T-helper 17 cell (primary cell): ENCODE measurements around the gene SPTAN1. TPM values are rescaled to one million over a fixed set of nuclear protein-coding genes. Genes with fewer than 3 reads are reported as not detected.
"Not testable (repeated sequence)": the region's sequence is repeated elsewhere in the genome, so short reads cannot be mapped to it uniquely, and the experiment has no call there.

Experiments used
- ATAC-seq: fragments of 150-1000 bp; cut with Tn5 transposase; 2 replicates; pipeline ENCODE4 v1.10.0; 2021; ENCODE audit warnings: mild to moderate bottlenecking, moderate library complexity
- DNase-seq, 3 donors: peaks; one replicate each; pipeline versions ENCODE4 v3.0.0 to v3.0.0-alpha.2; 2020 to 2021
- H3K9me3 ChIP-seq: one replicate; pipeline ENCODE4 v1.7.0; 2013; ENCODE audit warnings: low read length, mild to moderate bottlenecking; ENCODE audit not compliant: control insufficient read depth, poor library complexity, severe bottlenecking
- H3K27ac Mint-ChIP-seq: one replicate; pipeline ENCODE4 v1.8.0; 2022; ENCODE audit warnings: mild to moderate bottlenecking, moderate library complexity, mixed read lengths
- H3K27me3 Mint-ChIP-seq: one replicate; pipeline ENCODE4 v1.8.0; 2022; ENCODE audit warnings: mixed read lengths
- H3K36me3 Mint-ChIP-seq: one replicate; pipeline ENCODE4 v1.8.0; 2022; ENCODE audit warnings: low read depth, mixed read lengths
- H3K4me1 Mint-ChIP-seq: one replicate; pipeline ENCODE4 v1.8.0; 2022; ENCODE audit warnings: mild to moderate bottlenecking, mixed read lengths
- H3K4me3 Mint-ChIP-seq: one replicate; pipeline ENCODE4 v1.8.0; 2022; ENCODE audit warnings: mild to moderate bottlenecking, moderate library complexity, mixed read lengths
- total RNA-seq, 4 donors: library from RNA in 2 of 4; stranded (reverse) in 2 of 4; gene quantifications; one replicate each; pipeline ENCODE4 v1.2.3 and lab custom pipeline; 2022 to 2026

SPTAN1 gene
- total RNA-seq (100 to 1,000 TPM; 734 to 740 TPM), total RNA-seq (lab: John Stamatoyannopoulos, UW) (1,036 to 1,090 reads per million in 2 donors)

DNA sequence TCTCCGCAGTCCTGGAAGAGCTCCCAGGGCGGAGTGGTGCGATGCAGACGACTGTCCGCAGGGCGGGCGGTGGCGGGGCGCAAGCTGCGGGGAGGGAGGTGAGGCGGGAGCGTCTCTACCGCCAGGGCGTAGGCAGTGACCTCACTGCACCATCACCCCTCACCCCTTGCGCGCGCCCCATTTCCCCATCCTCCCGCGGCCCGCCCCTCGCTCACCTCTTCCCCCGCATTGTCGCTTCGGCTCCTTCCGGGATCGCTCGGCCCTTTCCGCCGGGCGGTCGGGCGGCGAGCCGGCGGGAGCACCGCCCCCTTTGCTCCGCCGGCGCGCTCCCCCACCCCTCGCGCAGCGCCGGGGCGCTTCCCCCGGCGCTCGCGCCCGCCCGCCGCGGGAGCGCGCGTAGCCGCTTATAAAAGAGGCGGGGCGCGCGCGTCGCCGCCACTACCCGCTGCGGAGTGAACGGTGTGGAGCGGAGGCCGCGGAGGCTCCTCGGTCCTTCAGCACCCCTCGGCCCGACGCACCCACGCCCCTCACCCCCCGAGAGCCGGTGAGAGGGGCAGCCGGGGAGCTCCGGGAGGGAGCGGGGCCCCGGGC lies at the start of gene SPTAN1:
Gene SPTAN1, plus strand, starts transcription at position 435 of the 591 bp plus-strand sequence. CDS start 14,154 bp downstream, outside the sequence.
- no peaks in the 10 kb centered on the region for H3K36me3 Mint-ChIP-seq
- no peak within 1 kb of the TSS for H3K4me3 Mint-ChIP-seq
- H3K27ac Mint-ChIP-seq = peak within 1 kb of the TSS; percentile 99
- DNase-seq (peak; percentile 94 to 97 (median 96)), ATAC-seq (peak; percentile 85)
- H3K4me1 Mint-ChIP-seq = peaks cover 25% of the 10 kb centered on the region
- no peaks in the 10 kb centered on the region for H3K27me3 Mint-ChIP-seq
- H3K9me3 ChIP-seq = no peaks in the 10 kb centered on the region

DNA sequence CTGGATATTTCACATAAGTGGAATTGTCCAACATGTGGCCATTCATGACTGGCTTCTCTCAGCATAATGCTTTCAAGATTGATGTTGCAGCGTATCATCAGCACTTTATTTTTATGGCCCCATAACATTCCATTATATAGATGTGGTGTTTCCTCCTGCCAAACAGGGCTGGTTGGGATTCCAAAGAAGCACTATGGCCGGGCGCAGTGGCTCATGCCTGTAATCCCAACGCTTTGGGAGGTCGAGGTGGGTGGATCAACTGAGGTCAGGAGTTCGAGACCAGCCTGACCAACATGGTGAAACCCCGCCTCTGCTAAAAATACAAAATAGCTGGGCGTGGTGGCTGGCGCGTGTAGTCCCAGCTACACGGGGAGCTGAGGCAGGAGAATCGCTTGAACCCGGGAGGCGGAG lies 49.0 kb upstream of the SPTAN1 start:
- Mint-ChIP-seq H3K4me3 (peak overlapping the region; percentile 49), H3K4me1 (peaks cover 13% of the 10 kb centered on the region)
- not testable (repeated sequence) for H3K9me3 ChIP-seq, DNase-seq, ATAC-seq, H3K27ac Mint-ChIP-seq, H3K36me3 Mint-ChIP-seq, H3K27me3 Mint-ChIP-seq

DNA sequence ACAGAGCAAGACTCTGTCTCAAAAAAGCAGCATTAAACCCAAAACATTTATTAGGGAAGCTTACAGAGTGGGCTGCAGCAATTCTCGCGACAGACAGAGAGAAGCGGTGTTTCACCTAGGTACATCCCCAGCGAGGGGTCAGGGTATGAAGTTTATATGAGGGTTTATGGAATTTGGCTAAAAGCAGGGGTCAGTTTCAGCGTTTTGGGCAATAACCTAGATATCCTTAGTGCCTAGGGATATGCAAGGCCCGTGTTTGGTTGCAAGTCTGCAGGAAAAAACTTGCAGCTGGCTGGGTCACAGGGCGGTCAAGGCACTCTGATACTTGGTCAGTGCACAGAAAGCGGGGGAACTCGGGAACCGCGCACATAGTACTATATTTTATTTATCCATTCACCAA lies 48.5 kb upstream of the SPTAN1 start:
- peak overlapping the region; percentile 49 for H3K4me3 Mint-ChIP-seq
- no peaks in the 10 kb centered on the region for H3K9me3 ChIP-seq
- no peak overlapping the region for H3K27ac Mint-ChIP-seq
- peaks cover 3% of the 10 kb centered on the region for H3K36me3 Mint-ChIP-seq
- no peak for DNase-seq
- no peak for ATAC-seq
- H3K4me1 Mint-ChIP-seq = peaks cover 17% of the 10 kb centered on the region
- no peaks in the 10 kb centered on the region for H3K27me3 Mint-ChIP-seq

DNA sequence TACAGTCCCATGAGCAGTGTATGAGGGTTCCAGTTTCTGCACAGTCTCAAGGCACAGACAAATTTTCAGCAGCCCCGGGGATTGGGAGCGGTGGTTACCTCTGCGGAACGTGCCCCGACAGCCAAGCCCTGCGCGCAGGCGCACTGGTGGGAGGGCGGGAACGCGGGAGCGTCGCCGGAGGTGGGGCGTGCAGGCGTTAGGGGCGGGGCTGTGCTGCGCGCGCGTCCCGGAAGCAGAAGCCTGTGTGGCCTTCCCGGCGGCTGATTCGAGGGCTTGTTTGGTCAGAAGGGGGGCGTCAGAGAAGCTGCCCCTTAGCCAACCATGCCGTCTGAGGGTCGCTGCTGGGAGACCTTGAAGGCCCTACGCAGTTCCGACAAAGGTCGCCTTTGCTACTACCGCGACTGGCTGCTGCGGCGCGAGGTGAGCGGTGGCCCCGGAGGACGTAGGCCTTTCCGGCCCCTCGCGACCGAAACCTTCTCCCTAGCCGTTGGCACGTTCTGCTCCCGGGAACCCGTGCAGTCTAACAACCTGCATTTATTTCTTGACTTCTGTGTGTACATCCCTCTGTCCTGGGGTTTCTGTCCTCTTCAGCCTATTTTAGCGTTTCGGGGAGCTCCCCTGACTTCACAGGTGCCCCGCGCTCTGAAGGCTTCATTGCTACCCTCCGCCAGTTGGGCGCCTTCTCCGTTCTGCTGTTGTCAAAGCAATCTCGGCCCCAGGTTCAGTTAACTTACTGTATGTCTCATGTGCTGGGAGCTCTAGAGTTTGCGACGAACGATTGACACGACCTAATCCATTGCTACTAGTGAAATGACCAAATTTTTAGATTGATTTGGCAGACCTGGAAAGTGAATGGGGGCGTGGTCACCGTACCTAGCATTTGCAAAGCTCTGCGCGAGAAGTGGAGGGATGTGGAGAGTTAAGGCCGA lies 47.6 kb upstream of the SPTAN1 start, which contains the start of gene GLE1:
Gene GLE1, plus strand, starts transcription at position 235 of the 929 bp plus-strand sequence. Its CDS starts 87 bp downstream, at position 322.
- peaks cover 22% of the 10 kb centered on the region for H3K4me1 Mint-ChIP-seq
- ATAC-seq (peak; percentile 95), DNase-seq (peak; percentile 96 to 99 (median 98))
- H3K9me3 ChIP-seq = no peaks in the 10 kb centered on the region
- H3K36me3 Mint-ChIP-seq = peaks cover 3% of the 10 kb centered on the region
- peak within 1 kb of the TSS; percentile 98 for H3K4me3 Mint-ChIP-seq
- peak within 1 kb of the TSS; percentile 96 for H3K27ac Mint-ChIP-seq
- no peaks in the 10 kb centered on the region for H3K27me3 Mint-ChIP-seq

DNA sequence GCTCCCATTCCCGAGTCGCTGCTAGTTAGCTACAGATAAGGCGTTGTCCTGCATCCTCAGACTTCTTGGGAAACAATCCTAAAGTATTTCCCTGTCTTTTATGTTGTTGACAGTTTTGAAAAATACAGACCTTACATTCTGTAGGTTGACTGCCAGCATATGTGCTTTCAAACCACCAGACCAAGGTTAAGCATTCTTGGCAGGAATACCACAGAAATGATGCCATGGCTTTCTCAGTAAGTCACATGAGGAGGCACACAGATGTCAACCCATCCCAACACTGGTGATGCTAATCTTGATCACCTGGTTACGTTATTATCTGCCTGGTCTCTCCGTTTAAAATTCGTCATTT lies 47.0 kb upstream of the SPTAN1 start:
- no peaks in the 10 kb centered on the region for H3K9me3 ChIP-seq
- peak overlapping the region; percentile 96 for H3K27ac Mint-ChIP-seq
- DNase-seq = no peak
- no peak for ATAC-seq
- H3K4me1 Mint-ChIP-seq = peaks cover 22% of the 10 kb centered on the region
- peak overlapping the region; percentile 98 for H3K4me3 Mint-ChIP-seq
- no peaks in the 10 kb centered on the region for H3K36me3 Mint-ChIP-seq
- no peaks in the 10 kb centered on the region for H3K27me3 Mint-ChIP-seq

DNA sequence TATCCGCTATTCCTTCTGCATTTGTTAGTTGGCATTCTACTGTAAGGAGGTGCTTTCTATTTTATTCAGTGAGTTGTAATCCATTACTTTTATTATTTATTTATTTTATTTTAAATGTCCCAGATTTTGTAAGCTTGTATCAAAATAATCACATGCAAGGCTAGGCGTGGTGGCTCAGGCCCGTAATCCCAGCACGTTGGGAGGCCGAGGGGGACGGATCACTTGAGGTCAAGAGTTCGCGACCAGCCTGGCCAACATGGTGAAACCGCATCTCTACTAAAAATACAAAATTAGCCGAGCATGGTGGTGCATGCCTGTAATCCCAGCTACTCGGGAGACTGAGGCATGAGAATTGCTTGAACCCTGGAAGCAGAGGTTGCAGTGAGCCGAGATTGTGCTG lies 46.5 kb upstream of the SPTAN1 start:
- not testable (repeated sequence) for ATAC-seq, DNase-seq, H3K9me3 ChIP-seq, H3K36me3 Mint-ChIP-seq, H3K27me3 Mint-ChIP-seq
- H3K4me3 Mint-ChIP-seq = peak overlapping the region; percentile 98
- H3K4me1 Mint-ChIP-seq = peaks cover 22% of the 10 kb centered on the region
- peak overlapping the region; percentile 96 for H3K27ac Mint-ChIP-seq

DNA sequence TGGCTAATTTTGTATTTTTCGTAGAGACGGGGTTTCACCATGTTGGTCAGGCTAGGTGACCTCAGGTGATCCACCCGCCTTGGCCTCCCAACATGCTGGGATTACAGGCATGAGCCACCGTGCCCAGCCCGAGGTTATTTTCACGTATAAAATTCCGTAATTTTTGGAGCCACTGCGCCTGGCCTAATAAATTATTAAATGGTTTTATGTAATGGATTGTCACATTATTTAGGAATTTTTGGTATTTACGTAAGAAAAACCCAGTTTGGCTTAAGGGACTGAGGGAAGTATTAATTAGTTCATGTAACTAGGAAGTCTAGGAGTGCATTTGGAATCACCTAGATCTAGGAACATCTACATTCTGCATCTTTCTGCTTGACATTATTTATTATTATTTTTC lies 39.6 kb upstream of the SPTAN1 start:
- ATAC-seq (no peak), DNase-seq (no peak)
- no peaks in the 10 kb centered on the region for H3K9me3 ChIP-seq
- H3K4me1 Mint-ChIP-seq = peaks cover 14% of the 10 kb centered on the region
- no peak overlapping the region for H3K4me3 Mint-ChIP-seq
- H3K36me3 Mint-ChIP-seq = peaks cover 6% of the 10 kb centered on the region
- H3K27me3 Mint-ChIP-seq = no peaks in the 10 kb centered on the region
- H3K27ac Mint-ChIP-seq = no peak overlapping the region

DNA sequence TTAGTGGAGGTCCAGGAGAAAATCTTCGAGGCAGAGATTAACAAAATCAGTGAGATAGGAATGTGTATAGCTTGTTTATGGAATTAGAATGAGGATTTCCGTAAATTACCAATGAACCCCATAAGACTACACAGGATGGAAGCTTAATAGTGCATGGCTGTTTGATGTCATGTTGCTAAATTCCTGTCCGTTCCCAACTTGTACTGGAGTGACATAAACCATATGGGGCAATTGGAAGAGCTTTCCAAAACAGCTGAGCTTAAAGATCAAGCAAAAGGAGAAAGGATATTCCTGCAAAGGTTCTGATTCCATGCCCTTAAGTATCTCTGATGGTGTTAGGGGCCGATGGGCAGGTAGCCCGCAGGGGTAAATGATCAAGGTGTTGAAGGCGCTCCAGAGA lies 30.4 kb upstream of the SPTAN1 start:
- Mint-ChIP-seq H3K27me3 (no peaks in the 10 kb centered on the region), H3K4me3 (no peak overlapping the region), H3K4me1 (peaks cover 11% of the 10 kb centered on the region), H3K27ac (no peak overlapping the region), H3K36me3 (peaks cover 8% of the 10 kb centered on the region)
- DNase-seq (no peak), ATAC-seq (no peak)
- no peaks in the 10 kb centered on the region for H3K9me3 ChIP-seq

DNA sequence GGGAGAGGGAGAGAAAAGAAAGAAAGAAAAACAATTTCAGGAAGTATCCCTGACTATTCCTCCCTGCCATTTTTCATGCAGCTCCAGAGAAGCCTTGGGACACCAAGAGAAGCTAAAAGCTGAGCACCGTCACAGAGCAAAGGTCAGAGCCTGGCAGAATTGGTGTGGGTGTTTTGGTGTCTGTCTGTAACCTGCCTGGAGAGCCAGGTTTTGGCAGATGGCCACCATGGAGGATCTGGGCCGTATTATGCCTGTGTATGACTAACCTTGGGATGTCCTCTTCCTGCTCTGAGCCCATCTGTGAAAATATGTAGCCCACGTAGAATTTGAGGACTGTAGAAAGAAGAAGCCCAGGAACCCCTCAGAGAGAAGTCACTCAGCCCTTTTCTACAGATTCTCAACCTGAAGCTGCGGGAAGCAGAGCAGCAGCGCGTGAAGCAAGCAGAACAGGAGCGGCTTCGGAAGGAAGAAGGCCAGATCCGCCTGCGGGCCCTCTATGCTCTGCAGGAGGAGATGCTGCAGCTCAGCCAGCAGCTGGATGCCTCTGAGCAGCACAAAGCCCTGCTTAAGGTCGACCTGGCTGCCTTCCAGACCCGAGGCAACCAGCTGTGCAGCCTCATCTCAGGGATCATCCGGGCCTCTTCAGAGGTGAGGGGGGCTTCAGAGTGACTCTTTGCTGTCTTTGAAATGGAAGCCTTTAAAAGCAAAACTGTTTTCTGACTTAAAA lies 29.0 kb upstream of the SPTAN1 start:
- no peaks in the 10 kb centered on the region for H3K9me3 ChIP-seq
- ATAC-seq (no peak), DNase-seq (no peak)
- Mint-ChIP-seq H3K36me3 (peaks cover 2% of the 10 kb centered on the region), H3K4me1 (peaks cover 9% of the 10 kb centered on the region), H3K27me3 (no peaks in the 10 kb centered on the region), H3K27ac (no peak overlapping the region), H3K4me3 (no peak overlapping the region)

DNA sequence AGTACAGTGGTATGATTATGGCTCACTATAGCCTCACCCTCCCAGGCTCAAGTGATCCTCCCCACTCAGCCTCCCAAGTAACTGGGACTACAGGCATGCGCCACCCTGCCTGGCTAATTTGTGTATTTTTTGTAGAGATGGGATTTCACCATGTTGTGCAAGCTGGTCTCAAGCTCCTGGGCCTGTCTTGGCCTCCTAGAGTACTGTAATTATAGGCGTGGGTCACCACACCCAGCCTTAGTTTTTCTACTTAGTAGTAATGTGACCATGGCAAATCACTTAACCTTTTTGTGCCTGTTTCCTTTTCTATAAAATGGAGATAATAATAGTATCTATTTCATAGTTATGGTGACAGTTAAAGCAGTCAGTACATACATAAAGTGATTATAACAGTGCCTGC lies 25.7 kb upstream of the SPTAN1 start:
- H3K4me1 Mint-ChIP-seq = peaks cover 3% of the 10 kb centered on the region
- peaks cover 10% of the 10 kb centered on the region for H3K36me3 Mint-ChIP-seq
- H3K4me3 Mint-ChIP-seq = no peak overlapping the region
- H3K27me3 Mint-ChIP-seq = no peaks in the 10 kb centered on the region
- no peaks in the 10 kb centered on the region for H3K9me3 ChIP-seq
- ATAC-seq (no peak), DNase-seq (no peak)
- peak overlapping the region; percentile 3 for H3K27ac Mint-ChIP-seq

DNA sequence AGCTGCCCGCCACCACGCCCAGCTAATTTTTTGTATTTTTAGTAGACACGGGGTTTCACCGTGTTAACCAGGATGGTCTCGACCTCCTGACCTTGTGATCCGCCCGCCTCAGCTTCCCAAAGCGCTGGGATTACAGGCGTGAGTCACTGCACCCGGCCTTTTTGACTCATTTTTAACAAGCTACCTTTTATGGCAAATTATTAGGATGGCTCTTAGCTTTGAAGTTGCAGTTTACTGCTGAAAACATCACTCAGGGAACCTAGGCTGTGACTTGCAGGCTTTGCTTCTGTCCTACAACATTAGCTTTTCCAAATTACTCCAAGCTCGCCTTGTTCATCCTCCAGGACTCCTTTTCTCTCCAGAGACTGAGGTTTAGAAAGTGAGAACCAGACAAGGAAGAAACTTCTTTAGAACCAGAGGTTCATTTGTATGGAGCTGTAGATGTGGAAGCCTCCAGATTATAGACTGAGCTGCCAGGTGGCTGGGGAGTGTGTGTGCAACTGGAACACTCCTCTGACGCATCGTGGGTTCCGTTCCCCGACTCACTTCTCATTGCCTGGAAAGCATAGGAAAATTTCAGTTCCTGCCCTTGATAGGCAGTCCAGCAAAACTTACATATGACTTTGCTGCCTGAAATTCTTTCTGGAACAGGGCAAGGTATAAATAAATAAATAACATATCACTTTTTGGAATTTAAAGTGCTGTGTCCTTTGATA lies 23.8 kb upstream of the SPTAN1 start:
- Mint-ChIP-seq H3K27me3 (no peaks in the 10 kb centered on the region), H3K4me3 (no peak overlapping the region), H3K4me1 (no peaks in the 10 kb centered on the region), H3K36me3 (peaks cover 10% of the 10 kb centered on the region), H3K27ac (peak overlapping the region; percentile 34)
- DNase-seq = no peak
- ATAC-seq = no peak
- H3K9me3 ChIP-seq = no peaks in the 10 kb centered on the region

DNA sequence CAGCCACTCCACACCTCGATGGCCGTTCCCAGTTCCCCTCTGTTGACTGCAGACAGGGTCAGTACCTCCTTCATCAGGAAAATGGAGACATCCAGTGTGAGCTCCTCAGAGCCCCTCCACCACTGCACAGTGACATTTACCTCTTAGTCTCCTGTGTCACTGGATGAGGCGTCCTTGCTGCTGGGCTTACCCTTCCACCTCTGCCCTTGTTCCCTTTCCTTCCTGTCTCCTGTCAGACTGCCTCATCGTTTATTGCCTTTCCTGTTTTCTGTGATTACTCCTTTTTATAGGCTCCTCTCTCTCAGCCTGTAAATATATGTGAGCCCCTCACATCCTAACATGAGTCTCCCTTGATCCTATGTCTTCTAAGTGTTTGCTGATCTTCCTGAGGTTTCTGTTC lies 23.2 kb upstream of the SPTAN1 start:
- H3K4me1 Mint-ChIP-seq = no peaks in the 10 kb centered on the region
- no peak overlapping the region for H3K4me3 Mint-ChIP-seq
- H3K9me3 ChIP-seq = no peaks in the 10 kb centered on the region
- H3K27me3 Mint-ChIP-seq = no peaks in the 10 kb centered on the region
- H3K36me3 Mint-ChIP-seq = peaks cover 10% of the 10 kb centered on the region
- no peak overlapping the region for H3K27ac Mint-ChIP-seq
- DNase-seq (no peak), ATAC-seq (no peak)
